H54 (cell line): ENCODE data around the gene ZAP70.

Source experiments
- DNase-seq: peaks from one replicate; pipeline ENCODE4 v3.0.0; 2011; ENCODE audit warnings: low spot score, mixed read lengths; ENCODE audit not compliant: insufficient read length
- FAIRE-seq: peaks from 3 replicates; lab custom pipeline; 2011; peaks lifted over from hg19 to GRCh38; lab: Jason Lieb, UNC
- POLR2A ChIP-seq: IDR thresholded peaks from 2 replicates; pipeline ENCODE4 v1.6.1; 2011; ENCODE audit warnings: low read depth, mild to moderate bottlenecking, low read length

Gene ZAP70

DNA sequence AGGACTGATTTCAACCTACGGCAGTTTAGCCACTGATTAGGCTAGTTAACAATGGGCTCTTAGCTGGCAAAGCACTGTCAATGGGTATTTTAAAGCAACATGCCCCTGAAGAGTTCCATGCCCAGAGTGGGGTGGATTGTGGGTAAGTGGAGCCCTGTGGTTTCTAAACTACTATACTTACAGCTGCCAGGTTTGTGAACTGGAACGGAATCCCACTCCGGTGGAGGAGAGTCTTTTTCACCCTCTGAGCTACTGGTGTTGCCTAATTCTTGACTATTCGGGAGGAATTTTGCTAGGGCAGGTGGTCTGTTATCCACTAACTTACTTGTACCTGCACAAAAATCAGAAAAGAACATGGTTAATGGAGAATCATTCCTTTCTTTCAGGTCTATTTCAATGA is 52.6 kb downstream of the ZAP70 start:
- FAIRE-seq (no peak), DNase-seq (no peak)
- no peak for TF ChIP-seq POLR2A

GRCh38 chr2:97766567-97766966 is 53.2 kb downstream of the ZAP70 start:
- FAIRE-seq (no peak), DNase-seq (no peak)
- no peak for TF ChIP-seq POLR2A

- DNase-seq = no peak
- no peak for TF ChIP-seq POLR2A
- FAIRE-seq = no peak
These were observed 55.9 kb downstream of the ZAP70 start for GRCh38 chr2:97769308-97769707.

- FAIRE-seq = no peak
- no peak for TF ChIP-seq POLR2A
- DNase-seq = no peak
These were observed 56.3 kb downstream of the ZAP70 start for GRCh38 chr2:97769711-97770110.

DNA sequence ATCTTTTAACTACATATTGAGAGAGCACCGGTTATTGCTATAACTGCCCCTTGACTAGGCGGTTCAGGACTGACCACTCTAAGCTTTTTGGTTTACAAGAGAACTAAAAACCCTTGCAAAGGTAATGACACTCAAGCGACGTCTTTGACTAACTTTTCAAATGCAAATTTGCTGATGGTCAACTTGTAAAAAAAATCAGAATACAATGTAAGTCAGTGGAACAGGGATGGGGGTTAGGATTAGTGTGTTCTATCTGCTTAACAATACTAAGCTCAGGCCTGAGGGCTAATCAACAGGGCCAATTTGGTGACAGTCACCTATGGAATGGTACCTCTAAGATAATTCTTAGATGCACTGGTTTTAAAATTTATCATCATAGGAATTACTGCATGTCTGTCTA is 57.1 kb downstream of the ZAP70 start:
- DNase-seq (no peak), FAIRE-seq (no peak)
- no peak for TF ChIP-seq POLR2A

- no peak for TF ChIP-seq POLR2A
- no peak for DNase-seq
- FAIRE-seq = no peak
These were observed 61.0 kb downstream of the ZAP70 start for GRCh38 chr2:97774425-97774824.

DNA sequence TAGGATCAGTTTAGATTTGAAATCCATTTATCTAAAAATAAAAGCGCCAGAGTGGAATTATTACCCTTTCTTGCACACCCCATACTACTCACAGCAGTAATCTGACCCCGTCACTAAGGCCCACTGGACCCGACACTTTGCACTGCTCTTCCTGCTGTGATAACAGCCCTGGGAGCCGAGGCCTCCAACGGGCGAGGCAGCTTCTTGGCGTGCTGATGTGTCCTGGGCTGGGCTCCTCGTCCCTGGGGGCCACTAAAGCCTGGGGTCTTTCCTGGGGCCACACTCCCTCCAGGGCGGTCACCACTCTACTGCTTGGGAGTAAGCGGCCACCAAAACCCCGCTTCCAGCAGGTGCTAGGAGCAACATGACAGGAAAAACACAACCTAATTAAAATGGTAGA is 61.7 kb downstream of the ZAP70 start:
- no peak for TF ChIP-seq POLR2A
- FAIRE-seq = no peak
- no peak for DNase-seq

GRCh38 chr2:97779141-97779540 is 65.8 kb downstream of the ZAP70 start:
- FAIRE-seq = no peak
- DNase-seq = no peak
- no peak for TF ChIP-seq POLR2A

GRCh38 chr2:97781981-97782380 is 68.6 kb downstream of the ZAP70 start:
- FAIRE-seq (no peak), DNase-seq (no peak)
- no peak for TF ChIP-seq POLR2A

DNA sequence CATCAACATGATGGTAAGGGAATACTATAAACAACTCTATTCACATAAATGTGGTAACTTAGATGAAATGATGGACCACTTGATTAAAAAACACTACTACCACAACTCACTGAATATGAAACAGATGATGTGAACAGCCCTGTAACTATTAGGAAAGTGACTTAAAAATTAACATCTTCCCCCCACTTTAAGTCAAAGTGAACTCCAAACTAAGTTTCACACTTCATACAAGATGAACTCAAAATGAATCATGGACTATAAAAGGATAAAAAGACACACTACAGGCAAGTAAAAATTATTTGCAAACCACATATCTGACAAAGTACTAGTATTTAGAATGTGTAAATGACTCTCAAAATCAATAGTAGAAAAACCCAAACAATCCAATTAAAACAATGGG is 71.6 kb downstream of the ZAP70 start:
- no peak for FAIRE-seq

DNA sequence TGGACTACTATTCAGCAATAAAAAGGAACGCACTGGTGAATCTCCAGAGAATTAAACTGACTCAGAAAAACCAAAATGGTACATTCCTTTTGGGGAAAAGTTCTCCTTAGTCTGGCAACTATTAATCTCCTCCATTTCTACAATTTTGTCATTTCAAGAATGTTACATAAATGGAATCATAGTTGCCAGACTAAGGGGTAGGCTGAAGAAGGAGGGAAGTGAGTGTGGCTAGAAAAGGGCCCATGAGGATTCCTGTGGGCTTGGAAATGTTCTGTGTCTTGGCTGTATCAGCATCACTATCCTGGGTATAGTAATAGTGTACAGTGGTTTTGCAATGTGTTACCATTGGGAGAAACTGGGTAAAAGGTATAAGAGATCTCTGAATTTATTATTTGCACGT is 72.4 kb downstream of the ZAP70 start:
- FAIRE-seq = no peak
- no peak for TF ChIP-seq POLR2A

More for the DNA sequence above, 71.6 kb downstream of the ZAP70 start:
- no peak for TF ChIP-seq POLR2A
- no peak for DNase-seq

GRCh38 chr2:97788986-97789644 is 75.7 kb downstream of the ZAP70 start:
- DNase-seq = no peak
- TF ChIP-seq POLR2A = no peak
- no peak for FAIRE-seq

More for the DNA sequence above, 72.4 kb downstream of the ZAP70 start:
- DNase-seq = no peak
